GM18861 (cell line): ENCODE data around the gene GRIA4.
"Not testable (repeated sequence)": the region's sequence is repeated elsewhere in the genome, so short reads cannot be mapped to it uniquely, and the experiment has no call there.

Source experiments
- ATAC-seq: cut with Tn5 transposase; IDR thresholded peaks from one replicate; pipeline ENCODE4 v1.9.1; 2021; ENCODE audit not compliant: unreplicated experiment

Gene GRIA4

DNA sequence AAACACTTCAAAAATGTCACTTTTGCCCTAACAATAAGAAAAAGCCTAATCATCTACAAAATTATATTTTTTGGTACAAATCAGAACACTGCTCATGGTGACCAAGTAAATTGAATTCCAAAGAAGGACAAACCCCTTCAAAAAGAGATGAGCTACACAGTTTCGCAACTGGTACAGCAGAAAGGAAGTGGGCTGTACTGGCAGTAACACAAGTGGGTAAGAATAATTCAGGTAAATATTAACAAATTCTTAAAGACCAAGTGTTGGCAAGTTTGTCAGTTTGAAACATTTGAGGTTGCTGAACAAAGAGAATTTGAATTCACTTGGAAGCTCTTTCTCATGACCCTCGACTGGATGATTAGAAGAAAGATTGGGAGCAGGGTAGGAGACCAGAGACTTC lies 376.7 kb downstream of the GRIA4 start:
- peak; percentile 97 for ATAC-seq

DNA sequence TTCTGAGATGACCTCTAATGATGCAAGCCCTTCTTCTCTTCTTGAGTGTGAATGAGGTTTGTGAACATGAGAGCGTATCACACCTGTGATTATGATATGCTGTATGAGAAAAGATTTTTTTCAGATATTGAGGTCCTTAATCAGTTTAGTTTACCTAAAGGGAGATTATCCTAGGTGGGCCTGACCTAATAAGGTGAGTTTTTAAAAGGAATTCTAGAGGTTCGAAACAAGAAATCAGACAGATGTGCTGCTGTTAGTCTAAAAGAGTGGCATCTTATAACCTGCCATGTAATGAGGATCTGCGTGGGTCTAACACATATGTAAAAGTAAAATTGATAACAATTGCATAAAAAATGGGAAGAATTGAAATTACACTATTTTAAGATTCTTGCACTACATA lies 378.3 kb downstream of the GRIA4 start:
- no peak for ATAC-seq

- ATAC-seq = no peak
Observed at GRCh38 chr11:105989124-105989523, 379.3 kb downstream of the GRIA4 start.

DNA sequence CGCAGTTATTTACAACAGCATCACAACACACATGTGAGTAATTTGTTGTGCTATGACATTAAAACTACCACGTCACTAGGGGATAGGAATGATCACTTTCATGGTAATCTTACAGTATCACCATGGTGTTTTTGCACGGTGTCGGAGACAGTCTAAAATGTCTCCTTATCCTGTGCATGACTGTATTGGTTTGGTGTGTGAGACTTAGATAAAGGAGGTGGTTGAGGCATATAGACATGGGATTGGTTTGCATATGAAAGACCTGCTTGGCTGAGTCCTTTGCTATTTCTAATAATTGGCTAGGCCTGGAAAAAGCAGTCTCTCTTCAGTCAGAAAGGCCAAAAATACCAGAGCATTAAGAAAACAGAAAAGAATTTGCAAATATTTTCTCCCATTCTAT lies 382.0 kb downstream of the GRIA4 start:
- ATAC-seq = no peak

DNA sequence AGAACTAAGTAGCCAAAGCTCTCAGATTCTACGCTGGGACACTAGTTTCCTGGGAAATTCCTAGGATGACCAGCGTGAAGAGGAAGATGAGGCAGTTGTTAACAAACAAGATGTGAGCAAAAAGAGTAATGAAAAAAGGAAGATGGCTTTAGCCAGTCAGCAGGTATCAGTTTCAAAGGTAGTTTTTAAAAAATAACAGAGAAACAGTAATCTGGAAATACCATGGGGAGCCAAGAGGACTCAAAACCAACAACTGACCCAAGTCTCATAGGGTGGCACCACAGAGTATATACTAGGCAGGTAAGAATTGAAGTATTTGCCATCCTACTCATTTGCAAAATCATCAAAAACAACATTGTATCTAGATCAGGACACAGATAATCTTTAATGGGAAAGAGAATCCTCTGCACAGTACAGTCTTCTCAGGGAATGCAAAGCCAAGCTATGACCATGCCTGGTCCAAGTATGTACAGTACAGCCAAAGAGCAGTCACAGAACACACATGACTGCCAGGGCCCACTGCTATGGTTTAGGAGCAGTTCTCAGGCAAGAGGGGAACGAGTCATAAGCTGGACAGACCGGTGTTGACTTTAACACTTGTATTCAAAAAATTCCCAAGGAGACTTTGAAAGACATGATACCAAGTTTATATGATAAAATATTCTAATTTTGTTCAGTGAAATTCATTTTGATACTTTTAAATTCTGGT lies 391.6 kb downstream of the GRIA4 start:
- ATAC-seq = no peak

GRCh38 chr11:106003094-106003493 lies 393.2 kb downstream of the GRIA4 start:
- not testable (repeated sequence) for ATAC-seq

DNA sequence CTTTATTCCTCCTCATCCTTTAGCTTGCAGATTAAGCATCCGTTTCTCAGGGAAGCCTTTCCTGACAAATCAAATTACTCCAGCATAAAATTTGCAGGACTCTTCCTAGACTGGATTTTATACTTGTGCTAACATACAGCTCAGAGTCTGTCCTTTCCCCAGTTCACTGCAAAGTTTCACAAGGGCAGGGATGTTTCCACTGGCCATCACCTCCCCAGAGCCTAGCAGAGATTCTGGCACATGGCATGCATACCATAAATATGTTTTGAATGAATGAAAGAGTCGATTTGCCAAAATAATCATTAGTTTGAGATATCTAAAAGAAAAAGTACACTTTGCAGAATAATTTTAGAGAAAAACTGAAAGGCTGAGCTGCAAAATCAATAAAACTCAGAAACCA lies 401.6 kb downstream of the GRIA4 start:
- ATAC-seq = no peak

DNA sequence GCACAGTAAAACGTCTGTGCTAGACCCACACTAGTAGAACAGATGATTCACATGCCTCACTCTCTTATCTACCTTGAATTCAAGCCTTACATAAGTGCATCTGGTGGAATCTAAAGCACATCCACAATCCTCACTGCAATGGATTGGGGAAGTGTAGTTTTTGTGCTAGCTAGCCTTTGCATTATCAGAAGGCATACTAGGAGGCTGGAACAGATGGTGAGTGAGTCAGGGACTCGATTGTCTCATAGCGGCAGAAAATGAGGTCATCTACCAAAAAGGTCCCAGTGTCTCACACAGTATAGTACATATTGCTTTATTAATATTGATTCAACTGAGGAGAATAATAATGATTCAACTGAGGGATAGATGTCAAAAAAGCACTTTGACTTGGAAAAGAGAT lies 402.9 kb downstream of the GRIA4 start:
- ATAC-seq = no peak

DNA sequence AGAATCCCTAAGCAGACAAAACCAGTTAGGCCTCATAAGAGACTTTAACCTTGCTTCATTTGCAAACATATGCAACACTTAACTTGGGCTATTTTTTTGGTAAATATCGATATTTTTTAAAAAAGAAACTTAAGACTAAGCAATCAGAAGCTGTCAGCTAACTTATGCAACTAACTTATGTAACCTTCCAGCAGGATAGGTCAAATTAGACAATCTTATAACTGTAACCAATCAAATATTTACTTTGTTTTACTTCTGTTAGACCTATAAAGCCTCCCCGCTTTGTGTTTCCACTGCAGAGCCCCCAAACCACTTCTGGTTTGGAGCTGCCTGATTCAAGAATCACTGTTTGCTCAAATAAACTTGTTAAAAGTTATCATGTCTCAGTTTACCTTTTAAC lies 404.2 kb downstream of the GRIA4 start:
- ATAC-seq = no peak

GRCh38 chr11:106014620-106015019 lies 404.7 kb downstream of the GRIA4 start:
- ATAC-seq = no peak

- ATAC-seq = no peak
Observed at GRCh38 chr11:106015066-106015465, 405.2 kb downstream of the GRIA4 start.

GRCh38 chr11:106017093-106017492 lies 407.2 kb downstream of the GRIA4 start:
- ATAC-seq = no peak

DNA sequence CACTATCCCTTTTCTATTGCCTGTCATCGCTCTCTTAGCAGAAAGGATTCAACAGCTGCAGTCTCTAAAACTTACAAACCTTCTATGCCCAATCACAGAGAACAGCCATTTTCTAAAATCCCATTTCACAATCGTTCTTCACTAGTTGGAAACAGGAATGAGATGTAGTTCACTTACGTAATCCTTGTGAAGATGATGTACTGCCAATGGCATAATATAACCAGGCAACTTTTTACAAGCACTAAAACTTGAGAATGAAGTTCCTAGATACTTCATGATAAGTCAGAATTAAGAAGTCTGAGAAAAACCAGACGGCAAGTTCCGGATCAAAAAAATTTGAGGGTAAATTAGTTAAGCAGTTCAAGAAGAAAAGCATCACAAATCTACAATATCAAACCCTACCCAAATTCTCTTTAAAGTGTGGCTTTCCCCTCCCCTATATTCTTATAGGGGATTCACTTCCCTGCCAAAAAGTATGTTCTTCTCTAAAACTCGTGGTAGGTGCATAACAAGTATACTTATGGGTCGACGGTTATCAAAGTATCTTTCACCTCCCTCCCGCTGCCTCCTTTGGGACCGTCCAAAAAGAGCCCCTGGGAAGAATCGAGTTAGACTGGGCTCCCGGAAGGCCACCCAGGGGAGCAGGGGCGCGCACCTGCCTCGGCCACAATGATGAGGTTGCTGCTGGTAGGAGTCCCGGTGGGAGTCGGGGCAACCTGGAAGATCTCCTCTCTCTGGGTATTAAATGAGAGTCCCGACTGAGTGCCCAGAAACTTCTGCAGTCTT lies 411.5 kb downstream of the GRIA4 start:
- no peak for ATAC-seq

DNA sequence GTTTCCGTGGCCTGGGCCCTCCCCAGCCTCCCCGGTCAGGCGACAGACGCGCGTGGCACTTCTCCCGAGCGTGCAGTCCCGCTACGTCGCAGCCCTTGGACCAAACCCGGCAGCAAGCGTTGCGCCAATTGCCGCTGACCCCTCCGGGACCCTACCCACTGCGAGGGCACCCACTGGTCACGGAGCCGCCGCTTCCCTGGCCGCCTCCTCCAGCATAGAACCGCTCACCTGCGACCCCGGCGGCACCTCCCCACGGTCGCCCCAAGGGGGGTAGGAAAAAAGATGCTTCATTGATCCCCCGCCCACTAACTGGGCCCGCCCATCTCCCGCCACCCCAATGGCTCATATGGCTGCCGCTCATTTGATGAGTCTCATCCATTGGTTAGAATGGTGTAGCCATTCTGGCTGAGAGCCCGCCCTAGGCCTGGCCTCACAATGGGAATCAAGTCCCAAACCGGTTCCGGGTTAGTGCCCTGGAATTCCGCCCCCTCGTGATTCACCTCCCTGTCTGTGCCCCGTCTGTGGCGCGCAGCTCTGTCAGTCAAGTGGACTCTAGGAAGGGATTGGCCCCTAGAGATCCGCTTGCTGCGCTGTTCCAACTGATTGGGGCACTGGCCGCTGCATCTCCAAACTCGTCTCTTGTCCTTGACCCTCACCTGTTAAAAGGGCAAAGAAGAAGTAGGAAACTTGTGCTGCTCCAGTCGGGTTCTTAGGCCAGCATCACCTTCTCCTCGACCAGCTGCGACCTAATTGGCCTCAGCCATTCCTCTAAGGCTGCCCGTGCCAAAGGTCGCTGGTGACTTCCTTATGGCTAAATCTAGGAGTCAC lies 412.3 kb downstream of the GRIA4 start, which contains the start of gene MSANTD4:
MSANTD4 (minus strand) TSS at position 274 of the 828 bp plus-strand sequence. CDS start 11,323 bp downstream, outside the sequence.
- ATAC-seq = peak; percentile 97

- no peak for ATAC-seq
Observed at GRCh38 chr11:106022795-106023275, 413.0 kb downstream of the GRIA4 start.

- no peak for ATAC-seq
Observed at GRCh38 chr11:106030609-106031008, 420.7 kb downstream of the GRIA4 start.

DNA sequence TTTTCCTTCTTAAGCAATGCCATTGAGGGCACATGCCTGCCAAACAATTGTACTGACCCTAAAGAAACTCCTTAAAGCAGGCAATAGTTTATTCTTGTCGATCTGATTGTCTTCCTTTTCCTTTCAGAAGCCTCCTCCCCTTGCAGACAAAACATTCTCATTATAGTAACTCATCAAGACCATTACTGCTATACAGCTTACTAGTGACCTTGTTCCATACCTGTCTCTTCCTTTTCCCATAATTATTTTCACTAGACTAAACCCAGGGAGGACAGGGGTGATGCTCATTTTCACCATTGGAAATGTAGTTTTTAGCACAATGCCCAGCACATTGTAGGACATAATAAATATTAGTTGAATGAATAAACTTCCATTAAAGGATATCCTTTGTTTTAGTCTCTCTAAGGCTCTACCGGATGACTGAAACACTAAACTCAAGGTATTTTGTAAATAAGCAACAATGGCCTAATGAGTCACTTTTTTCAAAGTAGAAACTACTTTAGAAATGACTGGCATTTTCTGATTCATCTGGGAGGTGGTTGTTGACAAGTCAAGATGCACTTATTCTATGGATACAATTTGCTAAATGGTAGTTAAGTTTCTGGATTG lies 421.4 kb downstream of the GRIA4 start:
- no peak for ATAC-seq
